ENCODE measurements around the gene TRAPPC10. TPM values are rescaled to one million over a fixed set of nuclear protein-coding genes. Genes with fewer than 3 reads are reported as not detected.

TRAPPC10 gene
- total RNA-seq, 1 donor from 2014 or later = 41.7 TPM

GRCh38 chr21:44067011-44067839 lies 55.1 kb downstream of the TRAPPC10 start:
- Mint-ChIP-seq H3K27ac (ENCODE audit: unreplicated experiment) (peak overlapping the region; percentile 56), H3K36me3 (ENCODE audit: unreplicated experiment) (peaks cover 31% of the 10 kb centered on the region), H3K27me3 (ENCODE audit: unreplicated experiment) (no peaks in the 10 kb centered on the region), H3K4me3 (ENCODE audit: unreplicated experiment) (no peak overlapping the region), H3K4me1 (ENCODE audit: unreplicated experiment) (peaks cover 4% of the 10 kb centered on the region), H3K9me3 (ENCODE audit: unreplicated experiment) (no peaks in the 10 kb centered on the region)
- no peak for DNase-seq (ENCODE audit: extremely low spot score, unreplicated experiment)
- TF ChIP-seq CTCF (IDR thresholded peaks at IDR 0.05) = no peak

GRCh38 chr21:44070391-44070790 lies 58.3 kb downstream of the TRAPPC10 start:
- Mint-ChIP-seq H3K36me3 (ENCODE audit: unreplicated experiment) (peaks cover 24% of the 10 kb centered on the region), H3K27me3 (ENCODE audit: unreplicated experiment) (no peaks in the 10 kb centered on the region), H3K4me1 (ENCODE audit: unreplicated experiment) (peaks cover 4% of the 10 kb centered on the region), H3K9me3 (ENCODE audit: unreplicated experiment) (no peaks in the 10 kb centered on the region), H3K27ac (ENCODE audit: unreplicated experiment) (no peak overlapping the region), H3K4me3 (ENCODE audit: unreplicated experiment) (no peak overlapping the region)
- no peak for DNase-seq (ENCODE audit: extremely low spot score, unreplicated experiment)
- TF ChIP-seq CTCF (IDR thresholded peaks at IDR 0.05) = no peak

GRCh38 chr21:44071359-44072104 lies 59.4 kb downstream of the TRAPPC10 start:
- peaks cover 4% of the 10 kb centered on the region for H3K4me1 Mint-ChIP-seq (ENCODE audit: unreplicated experiment)

GRCh38 chr21:44072111-44072510 lies 60.0 kb downstream of the TRAPPC10 start:
- no peak overlapping the region for H3K4me3 Mint-ChIP-seq (ENCODE audit: unreplicated experiment)
- no peaks in the 10 kb centered on the region for H3K9me3 Mint-ChIP-seq (ENCODE audit: unreplicated experiment)
- peaks cover 2% of the 10 kb centered on the region for H3K4me1 Mint-ChIP-seq (ENCODE audit: unreplicated experiment)
- no peak for DNase-seq (ENCODE audit: extremely low spot score, unreplicated experiment)
- no peaks in the 10 kb centered on the region for H3K27me3 Mint-ChIP-seq (ENCODE audit: unreplicated experiment)
- peaks cover 27% of the 10 kb centered on the region for H3K36me3 Mint-ChIP-seq (ENCODE audit: unreplicated experiment)
- no peak for TF ChIP-seq CTCF (IDR thresholded peaks at IDR 0.05)
- H3K27ac Mint-ChIP-seq (ENCODE audit: unreplicated experiment) = no peak overlapping the region

More at GRCh38 chr21:44071359-44072104, 59.4 kb downstream of the TRAPPC10 start:
- H3K27ac Mint-ChIP-seq (ENCODE audit: unreplicated experiment) = no peak overlapping the region
- H3K27me3 Mint-ChIP-seq (ENCODE audit: unreplicated experiment) = no peaks in the 10 kb centered on the region
- peaks cover 26% of the 10 kb centered on the region for H3K36me3 Mint-ChIP-seq (ENCODE audit: unreplicated experiment)
- no peak for TF ChIP-seq CTCF (IDR thresholded peaks at IDR 0.05)
- no peak overlapping the region for H3K4me3 Mint-ChIP-seq (ENCODE audit: unreplicated experiment)
- DNase-seq (ENCODE audit: extremely low spot score, unreplicated experiment) = no peak
- no peaks in the 10 kb centered on the region for H3K9me3 Mint-ChIP-seq (ENCODE audit: unreplicated experiment)
